Mucosa of rectum (tissue), 2 donors: ENCODE data around the gene HECW1.

Source experiments
- H3K27ac ChIP-seq, 2 donors: one replicate each; pipeline ENCODE4 v1.7.0; 2013; ENCODE audit warnings: inconsistent platforms in 2 of 2, low read depth in 2 of 2, low read length in 2 of 2
- H3K27me3 ChIP-seq, 2 donors: one replicate each; pipeline ENCODE4 v1.7.0; 2013; ENCODE audit warnings: low read length in 2 of 2; ENCODE audit not compliant: control insufficient read depth in 2 of 2, insufficient read depth in 2 of 2
- H3K36me3 ChIP-seq, 2 donors: one replicate each; pipeline ENCODE4 v1.7.0; 2013; ENCODE audit warnings: low read length in 2 of 2; ENCODE audit not compliant: control insufficient read depth in 2 of 2, insufficient read depth in 2 of 2
- H3K4me1 ChIP-seq, 2 donors: one replicate each; pipeline ENCODE4 v1.7.0; 2013; ENCODE audit warnings: low read length in 2 of 2, mild to moderate bottlenecking in 1 of 2; ENCODE audit not compliant: control insufficient read depth in 2 of 2, insufficient read depth in 2 of 2
- H3K4me3 ChIP-seq, 2 donors: one replicate each; pipeline ENCODE4 v1.7.0; 2013; ENCODE audit warnings: low read length in 2 of 2
- H3K9ac ChIP-seq, 2 donors: one replicate each; pipeline ENCODE4 v1.7.0; 2013; ENCODE audit warnings: low read length in 2 of 2, low read depth in 1 of 2, mild to moderate bottlenecking in 1 of 2
- H3K9me3 ChIP-seq, 2 donors: one replicate each; pipeline ENCODE4 v1.7.0; 2013; ENCODE audit warnings: low read length in 2 of 2; ENCODE audit not compliant: control insufficient read depth in 2 of 2
- donor health status: healthy.
- donor health status: Normal muscosa, but diverticular disease.

HECW1 gene

DNA sequence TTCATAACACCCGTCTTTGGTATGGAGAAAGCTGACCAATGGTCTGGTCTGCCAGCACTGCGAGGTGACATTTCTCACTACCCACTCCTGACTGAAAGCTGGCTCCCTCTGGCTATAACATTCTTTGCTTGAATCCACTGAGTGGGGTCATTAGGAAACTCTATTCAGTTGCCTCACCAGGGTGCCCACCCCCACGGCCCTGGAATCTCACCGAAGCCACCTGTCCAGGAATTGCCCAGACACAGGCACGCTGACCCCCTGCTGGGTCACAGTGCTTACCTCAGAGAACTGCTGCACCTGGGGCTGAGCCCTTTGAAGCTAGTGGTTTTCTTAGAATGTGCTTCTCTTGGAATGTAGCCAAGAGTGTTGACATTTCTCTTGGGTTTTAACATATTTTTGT, 28.6 kb downstream of the HECW1 start:
- no peaks in the 10 kb centered on the region for H3K36me3 ChIP-seq
- H3K27ac ChIP-seq = no peak overlapping the region
- H3K4me3 ChIP-seq = no peak overlapping the region
- H3K27me3 ChIP-seq = no peaks in the 10 kb centered on the region
- H3K9ac ChIP-seq = no peak overlapping the region
- no peaks in the 10 kb centered on the region for H3K4me1 ChIP-seq
- no peaks in the 10 kb centered on the region for H3K9me3 ChIP-seq

- H3K9ac ChIP-seq = no peak overlapping the region
- no peaks in the 10 kb centered on the region for H3K36me3 ChIP-seq
These were observed 30.3 kb downstream of the HECW1 start for GRCh38 chr7:43142703-43143102.

DNA sequence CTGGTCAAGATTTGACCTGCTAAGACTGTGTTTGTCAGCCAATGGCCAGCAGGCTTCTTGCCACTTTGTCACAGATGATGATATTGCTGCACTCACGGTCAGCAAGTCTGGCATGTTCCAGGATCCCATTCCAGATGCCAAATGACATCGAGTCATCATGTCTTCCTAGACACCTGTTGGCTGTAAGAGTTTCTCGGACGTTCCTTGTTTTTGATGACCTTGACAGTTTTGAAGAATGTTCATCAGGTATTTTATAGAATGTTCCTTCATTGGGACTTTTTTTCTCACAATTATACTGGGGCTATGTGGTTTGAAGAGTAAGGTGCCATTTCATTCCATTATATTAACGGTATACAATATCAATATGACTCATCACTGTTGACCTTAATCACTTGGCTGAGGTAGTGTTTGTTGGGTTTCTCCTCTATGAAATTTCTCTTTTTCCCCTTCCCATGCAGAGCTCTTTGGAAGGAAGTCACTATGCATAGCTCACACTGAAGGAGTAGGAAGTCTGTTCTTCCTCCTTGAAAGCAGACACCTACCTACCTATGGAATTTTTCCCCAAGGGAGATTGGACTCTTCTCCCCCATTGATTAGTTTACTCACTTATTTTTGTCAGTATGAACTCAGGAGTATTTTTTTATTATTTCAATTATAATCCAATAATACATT, 31.6 kb downstream of the HECW1 start:
- Histone ChIP-seq H3K9ac (no peak overlapping the region), H3K9me3 (no peaks in the 10 kb centered on the region), H3K36me3 (no peaks in the 10 kb centered on the region), H3K27me3 (no peaks in the 10 kb centered on the region), H3K27ac (no peak overlapping the region), H3K4me3 (no peak overlapping the region), H3K4me1 (no peaks in the 10 kb centered on the region)

More at GRCh38 chr7:43142703-43143102, 30.3 kb downstream of the HECW1 start:
- H3K27ac ChIP-seq = no peak overlapping the region
- no peak overlapping the region for H3K4me3 ChIP-seq
- H3K4me1 ChIP-seq = no peaks in the 10 kb centered on the region
- H3K9me3 ChIP-seq = no peaks in the 10 kb centered on the region
- no peaks in the 10 kb centered on the region for H3K27me3 ChIP-seq

DNA sequence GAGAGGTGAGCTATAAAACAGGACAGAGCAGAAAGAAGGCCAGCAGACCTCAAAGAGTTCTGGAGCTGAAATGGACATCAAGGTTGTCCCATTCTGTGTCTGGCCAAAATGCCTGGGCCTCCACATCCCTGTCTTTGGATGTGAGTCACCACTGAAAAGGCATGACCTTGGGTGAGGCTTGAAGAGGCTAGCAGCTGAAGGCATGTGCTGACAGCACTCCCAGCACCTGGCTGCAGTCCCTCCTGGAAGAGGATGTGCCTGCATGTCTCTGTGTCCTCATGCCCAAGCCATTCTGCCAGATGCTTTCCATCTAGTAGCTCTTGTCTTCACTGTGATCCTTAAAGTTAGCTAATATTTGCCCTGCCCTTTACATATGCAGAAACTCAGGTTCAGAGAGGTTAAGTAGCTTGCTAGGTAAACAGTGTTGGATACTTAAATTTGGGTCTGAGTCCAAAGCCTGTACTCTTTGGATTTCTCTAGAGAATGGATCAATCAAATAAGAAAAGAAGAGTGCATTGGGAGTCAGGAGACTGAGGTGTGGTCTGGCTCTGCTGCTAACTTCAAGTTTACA, 35.8 kb downstream of the HECW1 start:
- no peak overlapping the region for H3K9ac ChIP-seq
- no peaks in the 10 kb centered on the region for H3K4me1 ChIP-seq
- no peak overlapping the region for H3K4me3 ChIP-seq
- no peak overlapping the region for H3K27ac ChIP-seq
- H3K9me3 ChIP-seq = no peaks in the 10 kb centered on the region
- no peaks in the 10 kb centered on the region for H3K36me3 ChIP-seq
- H3K27me3 ChIP-seq = no peaks in the 10 kb centered on the region

- H3K9ac ChIP-seq = no peak overlapping the region
These were observed 38.6 kb downstream of the HECW1 start for GRCh38 chr7:43151076-43151475.

GRCh38 chr7:43152696-43153095, 40.2 kb downstream of the HECW1 start:
- no peak overlapping the region for H3K4me3 ChIP-seq
- H3K9me3 ChIP-seq = no peaks in the 10 kb centered on the region
- no peaks in the 10 kb centered on the region for H3K27me3 ChIP-seq
- H3K36me3 ChIP-seq = no peaks in the 10 kb centered on the region
- no peaks in the 10 kb centered on the region for H3K4me1 ChIP-seq
- H3K9ac ChIP-seq = no peak overlapping the region
- no peak overlapping the region for H3K27ac ChIP-seq

More at GRCh38 chr7:43151076-43151475, 38.6 kb downstream of the HECW1 start:
- Histone ChIP-seq H3K27me3 (no peaks in the 10 kb centered on the region), H3K4me1 (no peaks in the 10 kb centered on the region), H3K4me3 (no peak overlapping the region), H3K9me3 (no peaks in the 10 kb centered on the region), H3K27ac (no peak overlapping the region), H3K36me3 (no peaks in the 10 kb centered on the region)

DNA sequence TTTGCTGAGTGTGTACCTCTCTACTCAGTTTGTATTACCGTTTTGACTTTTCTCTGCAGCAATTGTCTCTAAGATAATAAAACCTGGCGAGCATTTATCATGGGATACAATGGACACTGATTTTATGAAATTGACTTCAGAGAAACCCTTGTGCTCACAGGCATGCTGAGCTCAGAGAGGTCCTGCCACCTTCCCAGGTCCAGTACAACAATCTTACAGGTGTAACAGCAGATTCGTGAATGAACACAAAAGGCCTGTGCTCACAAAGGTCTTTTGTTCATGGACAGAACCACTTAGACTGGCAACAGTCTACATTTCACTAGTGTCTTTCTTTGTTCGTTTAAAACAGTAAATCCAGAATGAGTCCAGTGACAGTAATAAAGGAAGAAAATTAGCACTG, 43.2 kb downstream of the HECW1 start:
- H3K27ac ChIP-seq = no peak overlapping the region
- no peak overlapping the region for H3K9ac ChIP-seq
- no peaks in the 10 kb centered on the region for H3K27me3 ChIP-seq
- no peaks in the 10 kb centered on the region for H3K9me3 ChIP-seq
- H3K4me3 ChIP-seq = no peak overlapping the region
- H3K36me3 ChIP-seq = no peaks in the 10 kb centered on the region
- no peaks in the 10 kb centered on the region for H3K4me1 ChIP-seq

GRCh38 chr7:43163885-43164284, 51.4 kb downstream of the HECW1 start:
- Histone ChIP-seq H3K36me3 (no peaks in the 10 kb centered on the region), H3K27ac (no peak overlapping the region), H3K9me3 (no peaks in the 10 kb centered on the region)

GRCh38 chr7:43164757-43165156, 52.3 kb downstream of the HECW1 start:
- H3K4me1 ChIP-seq = no peaks in the 10 kb centered on the region
- no peaks in the 10 kb centered on the region for H3K36me3 ChIP-seq
- no peaks in the 10 kb centered on the region for H3K27me3 ChIP-seq
- no peak overlapping the region for H3K4me3 ChIP-seq
- no peak overlapping the region for H3K9ac ChIP-seq
- no peak overlapping the region for H3K27ac ChIP-seq
- no peaks in the 10 kb centered on the region for H3K9me3 ChIP-seq

More at GRCh38 chr7:43163885-43164284, 51.4 kb downstream of the HECW1 start:
- Histone ChIP-seq H3K9ac (no peak overlapping the region), H3K4me1 (no peaks in the 10 kb centered on the region), H3K4me3 (no peak overlapping the region), H3K27me3 (no peaks in the 10 kb centered on the region)

- no peaks in the 10 kb centered on the region for H3K9me3 ChIP-seq
- no peaks in the 10 kb centered on the region for H3K36me3 ChIP-seq
- no peak overlapping the region for H3K27ac ChIP-seq
- H3K27me3 ChIP-seq = no peaks in the 10 kb centered on the region
- H3K9ac ChIP-seq = no peak overlapping the region
- H3K4me1 ChIP-seq = no peaks in the 10 kb centered on the region
- no peak overlapping the region for H3K4me3 ChIP-seq
These were observed 54.2 kb downstream of the HECW1 start for GRCh38 chr7:43166686-43167085.
